Fibroblast of the aortic adventitia (primary cell): ENCODE data around the gene COX8A. TPM values are rescaled to one million over a fixed set of nuclear protein-coding genes. Genes with fewer than 3 reads are reported as not detected.
"Not testable (repeated sequence)": the region's sequence is repeated elsewhere in the genome, so short reads cannot be mapped to it uniquely, and the experiment has no call there.

Experiments used
- DNase-seq: peaks from one replicate; pipeline ENCODE4 v3.0.0-alpha.2; 2010; ENCODE audit warnings: low read depth
- H3K4me3 ChIP-seq: 2 replicates; pipeline ENCODE4 v1.5.1; 2011; ENCODE audit warnings: low read depth, mild to moderate bottlenecking, control low read depth, low read length, moderate library complexity
- total RNA-seq: library from RNA; depleted of rRNA; stranded (reverse); fragments of >200 nt; gene quantifications from 2 replicates; pipeline ENCODE4 v1.2.3, GENCODE V29; 2012; ENCODE audit warnings: low replicate concordance
- TF ChIP-seq, protein P1 (sequence below): IDR thresholded peaks from 2 replicates; pipeline ENCODE4 v1.5.1; 2011; ENCODE audit warnings: mild to moderate bottlenecking, low read length, control low read depth, inconsistent platforms; ENCODE audit not compliant: insufficient read depth

The COX8A gene
- total RNA-seq, 1 donor, result 252 TPM

DNA sequence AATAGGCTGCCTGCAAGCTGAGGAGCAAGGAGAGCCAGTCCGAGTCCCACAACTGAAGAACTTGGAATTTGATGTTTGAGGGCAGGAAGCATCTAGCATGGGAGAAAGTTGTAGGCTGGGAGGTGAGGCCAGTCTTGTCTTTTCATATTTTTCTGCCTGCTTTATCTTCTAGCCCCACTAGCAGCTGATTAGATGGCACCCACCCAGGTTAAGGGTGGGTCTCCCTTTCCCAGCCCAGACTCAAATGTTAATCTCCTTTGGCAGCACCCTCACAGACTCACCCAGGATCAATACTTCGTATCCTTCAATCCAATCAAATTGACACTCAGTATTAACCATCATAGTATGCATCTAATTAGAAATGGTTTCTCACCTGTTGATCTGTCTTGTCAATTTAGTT, 5.0 kb upstream of the COX8A start:
- no peak overlapping the region for H3K4me3 ChIP-seq
- TF ChIP-seq, protein P1, sequence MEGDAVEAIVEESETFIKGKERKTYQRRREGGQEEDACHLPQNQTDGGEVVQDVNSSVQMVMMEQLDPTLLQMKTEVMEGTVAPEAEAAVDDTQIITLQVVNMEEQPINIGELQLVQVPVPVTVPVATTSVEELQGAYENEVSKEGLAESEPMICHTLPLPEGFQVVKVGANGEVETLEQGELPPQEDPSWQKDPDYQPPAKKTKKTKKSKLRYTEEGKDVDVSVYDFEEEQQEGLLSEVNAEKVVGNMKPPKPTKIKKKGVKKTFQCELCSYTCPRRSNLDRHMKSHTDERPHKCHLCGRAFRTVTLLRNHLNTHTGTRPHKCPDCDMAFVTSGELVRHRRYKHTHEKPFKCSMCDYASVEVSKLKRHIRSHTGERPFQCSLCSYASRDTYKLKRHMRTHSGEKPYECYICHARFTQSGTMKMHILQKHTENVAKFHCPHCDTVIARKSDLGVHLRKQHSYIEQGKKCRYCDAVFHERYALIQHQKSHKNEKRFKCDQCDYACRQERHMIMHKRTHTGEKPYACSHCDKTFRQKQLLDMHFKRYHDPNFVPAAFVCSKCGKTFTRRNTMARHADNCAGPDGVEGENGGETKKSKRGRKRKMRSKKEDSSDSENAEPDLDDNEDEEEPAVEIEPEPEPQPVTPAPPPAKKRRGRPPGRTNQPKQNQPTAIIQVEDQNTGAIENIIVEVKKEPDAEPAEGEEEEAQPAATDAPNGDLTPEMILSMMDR, result no peak
- no peak for DNase-seq

DNA sequence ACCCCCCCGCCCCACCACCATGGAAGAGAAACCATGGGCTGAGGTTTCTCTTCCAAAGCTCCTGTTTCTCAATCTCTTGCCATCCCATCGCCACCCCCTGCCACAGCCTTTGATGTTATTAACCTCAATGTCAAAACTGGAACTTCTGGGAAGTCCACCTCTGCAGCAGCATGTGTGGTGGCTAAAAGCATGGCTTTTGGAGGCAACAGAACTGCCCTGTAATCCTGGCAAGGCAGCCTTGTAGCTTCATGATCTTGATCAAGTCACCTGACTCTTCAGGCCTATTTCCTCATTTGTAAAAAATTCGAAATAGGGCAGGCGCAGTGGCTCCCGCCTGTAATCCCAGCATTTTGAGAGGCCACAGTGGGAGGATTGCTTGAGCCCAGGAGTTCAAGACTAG, 3.5 kb upstream of the COX8A start:
- TF ChIP-seq, protein P1, result no peak
- DNase-seq, result no peak
- H3K4me3 ChIP-seq, result no peak overlapping the region

DNA sequence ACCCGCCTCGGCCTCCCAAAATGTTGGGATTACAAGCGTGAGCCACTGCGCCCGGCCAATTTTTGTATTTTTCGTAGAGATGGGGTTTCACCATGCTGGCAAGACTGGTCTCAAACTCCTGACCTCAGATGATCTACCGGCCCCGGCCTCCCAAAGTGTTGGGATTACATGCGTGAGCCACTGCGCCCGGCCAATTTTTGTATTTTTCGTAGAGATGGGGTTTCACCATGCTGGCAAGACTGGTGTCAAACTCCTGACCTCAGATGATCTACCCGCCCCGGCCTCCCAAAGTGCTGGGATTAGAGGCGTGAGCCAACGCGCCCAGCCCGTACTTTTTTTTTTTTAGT, 535 bp upstream of the COX8A start:
- not testable (repeated sequence) for H3K4me3 ChIP-seq, DNase-seq

DNA sequence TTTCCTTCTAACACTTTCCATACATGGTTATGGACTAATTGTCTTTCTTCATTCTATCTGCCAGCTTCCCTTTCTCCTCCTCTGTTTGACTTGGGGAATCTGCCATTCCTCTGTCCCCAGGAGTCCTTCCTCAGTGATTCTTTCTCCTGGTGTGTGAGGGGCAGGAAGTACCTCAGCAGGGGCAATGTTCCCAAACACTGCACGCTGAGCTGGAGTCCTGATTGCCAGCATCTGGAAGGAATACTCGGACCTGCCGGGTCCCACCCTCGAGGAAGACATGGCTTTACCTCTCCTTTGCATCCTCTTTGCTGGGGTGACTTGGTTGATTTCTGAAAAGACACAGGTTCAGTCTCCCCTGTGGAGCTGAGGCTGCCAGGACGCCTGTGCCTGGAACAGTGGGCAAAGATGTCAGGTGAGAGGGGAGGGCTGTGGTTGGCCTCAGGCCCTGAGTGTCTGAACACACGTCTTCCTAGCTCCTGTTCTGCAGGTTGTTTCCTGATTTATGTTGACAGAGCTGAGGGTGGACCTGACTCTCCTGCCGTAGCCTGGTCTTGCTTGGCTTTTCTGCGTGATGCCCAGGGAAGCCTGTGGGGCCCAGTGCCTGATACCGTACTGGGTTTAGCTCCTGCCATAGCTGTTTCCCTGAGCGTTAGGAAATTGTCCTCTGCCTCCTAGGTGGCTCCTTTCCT, 4.3 kb downstream of the COX8A start:
- H3K4me3 ChIP-seq, result no peak overlapping the region
- TF ChIP-seq, protein P1, result no peak
- DNase-seq, result no peak

DNA sequence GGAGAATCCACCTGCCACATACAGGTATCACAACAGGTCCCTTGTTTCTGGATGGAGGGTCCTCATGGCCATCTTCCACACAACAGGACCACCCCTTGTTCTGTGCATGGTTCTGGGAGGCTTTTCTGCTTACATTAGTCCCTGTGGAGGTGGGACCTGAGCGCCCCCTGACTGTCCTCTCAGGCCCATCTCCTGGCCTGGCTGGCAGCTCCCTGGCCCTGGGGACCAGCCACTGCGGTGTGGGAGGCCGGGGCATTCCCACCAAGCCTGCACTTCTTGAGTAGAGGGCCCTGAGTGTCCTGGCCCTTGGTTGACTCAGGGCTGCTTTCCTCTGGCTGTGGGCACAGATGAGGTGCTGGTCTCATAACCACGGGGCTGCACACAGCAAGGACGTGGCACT, 5.0 kb downstream of the COX8A start:
- no peak overlapping the region for H3K4me3 ChIP-seq
- DNase-seq, result no peak
- TF ChIP-seq, protein P1, result no peak

DNA sequence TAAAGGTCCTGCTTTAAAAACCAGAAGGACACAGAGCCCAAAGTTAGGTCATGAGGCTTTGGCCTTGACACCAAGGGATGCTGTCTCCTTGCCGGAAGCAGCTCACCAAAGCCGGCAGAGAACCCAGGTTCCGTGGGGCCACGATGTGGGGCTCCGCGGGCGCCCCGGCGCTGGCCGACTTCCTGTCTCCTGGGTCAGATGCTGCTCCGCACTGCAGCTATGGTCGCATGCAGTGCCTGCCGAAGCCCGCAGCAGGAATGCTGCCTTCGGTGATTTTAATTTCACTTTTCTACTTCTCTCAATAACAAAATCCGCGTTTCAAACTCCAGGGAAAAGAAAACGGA, 11.4 kb downstream of the COX8A start:
- DNase-seq, result no peak
- peak overlapping the region; percentile 91 for H3K4me3 ChIP-seq
- TF ChIP-seq, protein P1, result no peak

DNA sequence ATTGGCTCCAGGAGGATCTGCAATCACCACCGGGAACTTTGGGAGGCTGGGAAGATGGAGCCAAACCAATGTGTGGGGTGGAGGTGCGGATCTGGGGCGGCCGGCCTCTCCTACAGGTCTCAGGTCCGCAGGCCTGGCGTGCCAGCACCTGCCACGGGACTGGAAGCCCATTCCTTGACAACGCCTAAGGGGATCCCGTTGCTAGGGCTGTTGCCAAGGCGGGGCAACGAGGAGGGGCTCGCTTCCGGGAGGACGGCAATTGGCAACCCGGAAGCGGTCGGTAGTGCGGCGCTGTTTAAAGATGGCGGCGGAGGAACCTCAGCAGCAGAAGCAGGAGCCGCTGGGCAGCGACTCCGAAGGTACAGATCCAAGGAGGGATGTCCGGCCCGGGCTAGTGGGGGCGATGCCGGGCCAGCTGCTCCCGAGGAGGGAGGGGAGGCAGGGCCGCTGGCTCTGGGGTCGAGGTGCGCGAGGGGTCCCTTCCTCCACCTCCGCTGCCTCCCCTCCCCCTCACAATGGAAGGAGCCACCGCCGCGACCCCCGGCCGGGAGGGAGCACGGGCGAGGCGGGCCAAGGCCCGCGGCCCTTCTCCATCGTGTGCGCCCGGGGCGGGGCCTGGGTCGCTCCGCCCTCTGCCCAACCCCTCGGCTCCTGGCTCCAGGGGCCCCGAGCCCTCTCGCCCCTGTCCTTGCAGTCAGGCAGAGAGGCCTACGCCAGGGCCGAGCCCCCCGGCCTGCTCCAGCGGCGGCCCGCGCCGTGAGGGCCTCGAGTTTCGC, 11.9 kb downstream of the COX8A start, which contains the start of gene OTUB1:
TSS of gene OTUB1 (plus strand) at position 283 of the 776 bp plus-strand sequence. CDS start at position 302, 19 bp downstream.
- DNase-seq, result peak; percentile 85
- peak within 1 kb of the TSS; percentile 91 for H3K4me3 ChIP-seq
- TF ChIP-seq, protein P1, result no peak
